Erythroblast (primary cell): ENCODE measurements around the gene MYO1E.

Experiments used
- DNase-seq, 2 experiments: peaks; one replicate each; lab custom pipeline; 2025; lab: John Stamatoyannopoulos, UW
- GATA1 ChIP-seq: IDR thresholded peaks from 2 replicates; pipeline ENCODE4 v1.6.1; 2011; ENCODE audit warnings: low read depth, mild to moderate bottlenecking, control low read depth, low read length, moderate library complexity
- POLR2A ChIP-seq: IDR thresholded peaks from 2 replicates; pipeline ENCODE4 v1.6.1; 2011; ENCODE audit warnings: mild to moderate bottlenecking, low read length

Gene MYO1E

GRCh38 chr15:59178151-59178695, 194.4 kb downstream of the MYO1E start:
- no peak for DNase-seq
- TF ChIP-seq POLR2A = no peak
- TF ChIP-seq GATA1 = no peak

DNA sequence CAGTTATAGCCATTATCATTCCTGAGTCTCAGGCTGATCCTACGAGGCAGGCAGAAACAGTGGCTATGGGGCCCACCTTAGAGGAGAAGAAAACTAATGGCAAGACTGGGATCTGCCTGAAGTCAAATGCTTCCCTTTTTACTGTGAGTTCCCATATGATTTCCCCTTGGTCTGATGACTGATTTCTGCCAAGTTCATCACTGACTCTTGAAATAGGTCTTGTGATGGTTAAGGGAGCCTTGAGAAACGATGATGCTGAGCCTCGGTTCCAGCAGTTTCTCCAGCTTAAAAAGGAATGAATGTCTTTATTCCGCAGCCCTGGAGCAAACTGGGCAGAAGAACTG, 195.4 kb downstream of the MYO1E start:
- no peak for TF ChIP-seq GATA1
- TF ChIP-seq POLR2A = no peak
- DNase-seq = no peak

DNA sequence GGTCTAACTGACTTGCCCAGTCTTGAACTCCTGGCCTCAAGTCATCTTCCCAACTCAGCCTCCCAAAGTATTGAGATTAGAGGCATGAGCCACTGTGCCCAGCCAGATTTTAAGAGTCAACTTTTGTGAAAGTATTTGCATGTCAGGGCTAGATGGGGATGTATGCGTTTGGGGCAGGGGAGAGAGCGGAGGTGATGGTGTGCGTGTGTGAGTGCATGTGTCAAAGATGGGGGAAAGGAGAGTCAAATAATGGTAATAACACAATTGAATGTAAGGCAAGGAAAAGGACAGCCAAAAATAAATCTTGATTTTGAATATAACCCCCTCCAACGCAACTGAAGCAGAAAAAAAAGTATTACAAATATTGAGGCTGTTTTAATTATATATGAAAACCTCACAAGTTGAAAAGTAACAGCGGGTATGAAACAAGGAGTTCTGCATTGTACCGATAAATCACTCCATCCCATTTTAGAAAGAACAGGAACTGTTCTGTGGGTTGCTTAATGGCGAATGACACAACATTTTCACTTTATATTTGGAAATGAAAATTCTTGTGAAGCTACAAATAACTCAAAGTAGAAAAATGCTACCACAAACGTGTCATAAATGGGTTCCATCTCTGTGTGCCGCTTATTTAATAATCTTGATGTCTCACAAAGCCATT, 195.9 kb downstream of the MYO1E start:
- no peak for DNase-seq
- no peak for TF ChIP-seq POLR2A
- no peak for TF ChIP-seq GATA1

- DNase-seq = peak; percentile 16 to 31
- TF ChIP-seq GATA1 (no peak), POLR2A (no peak)
Observed at GRCh38 chr15:59174835-59175831, 197.5 kb downstream of the MYO1E start.

DNA sequence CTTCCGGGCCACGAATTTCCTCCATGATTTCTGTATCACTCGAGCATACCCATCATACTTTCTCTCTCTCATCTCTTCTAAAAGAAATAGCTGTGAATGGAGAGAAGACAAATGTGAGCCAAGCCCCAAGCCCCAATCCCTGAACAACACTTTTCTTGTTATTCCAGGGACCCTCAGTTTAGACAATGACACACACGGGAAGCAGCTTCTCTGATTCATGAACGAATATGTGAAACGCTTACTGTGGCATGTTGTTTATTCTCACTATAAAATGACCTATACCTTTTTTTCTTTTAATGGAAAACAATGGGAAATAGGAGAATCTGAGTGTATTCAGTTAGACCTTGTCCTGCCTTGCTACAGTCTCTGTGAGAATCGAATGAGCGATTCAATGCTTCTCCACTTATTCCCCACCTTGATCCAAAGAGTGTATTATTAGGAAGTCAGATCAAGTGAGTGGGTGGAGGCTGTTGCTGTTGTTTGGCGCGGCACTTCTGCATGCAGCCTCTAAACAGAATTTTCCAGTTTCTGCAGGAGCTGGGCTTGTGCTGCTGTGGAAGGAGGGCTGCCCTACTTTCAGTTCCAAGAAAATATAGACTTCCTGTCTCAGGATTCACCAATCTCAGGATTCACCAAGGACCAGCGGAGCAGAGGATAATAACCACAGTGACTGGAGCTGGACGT, 198.4 kb downstream of the MYO1E start:
- TF ChIP-seq POLR2A = no peak
- no peak for TF ChIP-seq GATA1

GRCh38 chr15:59173194-59173593, 199.5 kb downstream of the MYO1E start:
- TF ChIP-seq POLR2A (no peak), GATA1 (no peak)
- DNase-seq = no peak

More for the DNA sequence above, 198.4 kb downstream of the MYO1E start:
- DNase-seq = no peak

DNA sequence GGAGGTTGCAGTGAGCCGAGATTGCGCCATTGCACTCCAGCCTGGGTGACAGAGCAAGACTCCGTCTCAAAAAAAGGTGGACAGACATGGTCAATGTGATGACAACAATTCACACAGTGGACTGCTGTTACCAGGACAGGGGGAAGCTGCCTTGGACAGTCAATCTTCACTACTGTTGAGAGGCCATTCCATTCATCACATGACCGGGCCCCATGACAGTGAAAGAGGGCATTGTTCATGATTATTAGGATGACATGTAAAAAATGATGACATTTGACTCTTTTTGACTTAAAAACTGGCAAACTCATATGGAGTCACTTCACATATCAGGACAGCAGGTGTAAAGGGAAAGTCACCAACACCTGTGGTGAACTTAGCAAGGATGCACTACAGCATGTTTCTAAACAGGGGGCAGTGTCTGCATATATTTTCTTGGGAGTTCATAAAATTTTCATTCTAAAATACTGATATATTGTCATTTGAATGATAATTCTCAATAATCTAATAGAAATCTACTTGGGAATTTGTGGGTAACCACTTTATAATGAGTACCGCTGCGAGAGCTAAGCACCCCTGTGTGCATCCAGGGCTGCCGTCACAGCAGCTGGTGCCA, 200.3 kb downstream of the MYO1E start:
- TF ChIP-seq GATA1 = no peak
- no peak for DNase-seq

- no peak for DNase-seq
- TF ChIP-seq POLR2A (no peak), GATA1 (no peak)
Observed at GRCh38 chr15:59171067-59171397, 201.6 kb downstream of the MYO1E start.

DNA sequence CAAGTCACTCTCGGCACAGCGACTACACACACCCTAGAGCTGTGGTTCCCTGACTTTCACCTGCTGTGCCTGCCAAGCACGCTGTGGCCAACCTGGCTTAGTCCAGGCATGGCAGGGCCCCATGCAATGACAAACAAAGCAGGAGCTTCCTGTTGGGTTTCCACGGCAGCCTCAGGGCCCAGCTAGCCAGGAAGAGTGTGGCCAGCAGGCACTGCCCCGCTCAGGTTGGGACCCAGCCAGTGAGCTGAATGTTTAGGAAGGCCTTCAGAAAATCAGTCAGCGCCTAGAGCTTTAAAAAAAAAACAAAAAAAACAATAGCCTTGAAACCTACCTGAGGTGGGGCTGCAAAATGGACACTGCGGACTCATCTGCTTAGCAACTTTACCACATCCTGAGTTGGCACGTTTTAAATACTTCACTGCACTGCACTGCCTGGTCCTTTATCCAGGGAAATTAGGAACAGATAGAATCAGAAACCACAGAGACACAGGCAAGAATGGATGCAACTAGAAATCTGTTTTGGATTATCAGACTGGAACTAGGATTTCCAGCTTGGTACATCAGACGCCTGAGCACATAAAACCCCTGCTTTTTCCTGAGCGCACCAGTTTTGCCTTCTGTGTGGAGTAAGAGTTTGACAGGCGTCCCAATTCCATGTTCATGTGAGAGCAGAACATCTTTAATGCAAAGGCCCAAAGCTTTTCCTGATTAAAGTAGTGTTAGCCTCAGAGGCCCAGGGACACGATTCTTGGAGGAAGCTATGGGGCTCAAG, 202.2 kb downstream of the MYO1E start:
- TF ChIP-seq POLR2A (no peak), GATA1 (no peak)
- no peak for DNase-seq

GRCh38 chr15:59169251-59169708, 203.4 kb downstream of the MYO1E start:
- TF ChIP-seq POLR2A = no peak
- no peak for TF ChIP-seq GATA1
- no peak for DNase-seq

DNA sequence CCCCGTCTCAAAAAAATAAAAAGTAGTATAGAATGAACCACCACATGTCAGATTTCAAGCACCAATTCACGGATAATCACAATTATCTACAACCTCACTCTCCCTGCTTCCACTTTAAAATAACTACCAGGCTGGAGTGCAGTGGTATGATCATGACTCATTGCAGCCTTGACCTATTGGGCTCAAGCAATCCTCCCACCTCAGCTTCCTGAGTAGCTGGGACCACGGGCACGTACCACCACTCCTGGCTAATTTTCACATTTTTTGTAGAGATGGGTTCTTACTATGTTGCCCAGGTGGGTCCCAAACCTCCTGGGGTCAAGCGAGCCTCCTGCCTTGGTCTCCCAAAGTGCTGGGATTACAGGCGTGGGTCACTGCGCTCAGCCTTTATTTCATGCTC, 204.1 kb downstream of the MYO1E start:
- no peak for TF ChIP-seq GATA1
- no peak for TF ChIP-seq POLR2A
- DNase-seq = no peak

GRCh38 chr15:59166601-59167265, 205.9 kb downstream of the MYO1E start:
- DNase-seq = no peak
- no peak for TF ChIP-seq GATA1
- TF ChIP-seq POLR2A = no peak
